ENCODE data around the gene PHKG2. TPM values are rescaled to one million over a fixed set of nuclear protein-coding genes. Genes with fewer than 3 reads are reported as not detected.
A peak's percentile ranks its signal among the peaks of the same experiment; 100 is the strongest.

PHKG2 gene
- polyA plus RNA-seq, 3 donors = 45.4 to 115 (median 54.2) TPM

GRCh38 chr16:30762991-30763725 is 14.9 kb downstream of the PHKG2 start:
- H3K4me3 ChIP-seq (replicated peaks in 1 of 3; ENCODE audit: low read depth in 2 of 3, low read length in 3 of 3) = peak overlapping the region; percentile 73 to 96 (median 94)
- no peaks in the 10 kb centered on the region for H3K27me3 ChIP-seq (ENCODE audit: control insufficient read depth in 2 of 2, insufficient read depth in 2 of 2, low read length in 2 of 2)
- peaks cover 17% of the 10 kb centered on the region for H4K20me1 ChIP-seq (ENCODE audit: insufficient read depth, low read length)
- peak overlapping the region; percentile 56 to 98 for H3K27ac ChIP-seq (ENCODE audit: low read depth in 1 of 2, low read length in 2 of 2)
- peaks cover 52 to 67% of the 10 kb centered on the region in 2 donors for H3K36me3 Mint-ChIP-seq
- H3K36me3 ChIP-seq (replicated peaks in 1 of 2; ENCODE audit: control insufficient read depth in 1 of 2, insufficient read depth in 2 of 2, low read length in 2 of 2) = peaks cover 51 to 54% of the 10 kb centered on the region in 2 donors
- TF ChIP-seq CTCF (IDR thresholded peaks at IDR 0.05) = no peak
- H3K27me3 Mint-ChIP-seq (ENCODE audit: low read depth in 3 of 3) = peaks cover 0 to 6% (median 0%) of the 10 kb centered on the region in 3 donors
- no peak for DNase-seq
- H3K9me3 ChIP-seq (replicated peaks in 1 of 2; ENCODE audit: control insufficient read depth in 1 of 2, insufficient read depth in 1 of 2, low read length in 2 of 2) = no peaks in the 10 kb centered on the region
- peak overlapping the region; percentile 93 for H3K9ac ChIP-seq (ENCODE audit: insufficient read depth, low read length, poor library complexity, severe bottlenecking)
- peaks cover 59% of the 10 kb centered on the region for H3K79me2 ChIP-seq (ENCODE audit: insufficient read depth, low read length)
- H2AFZ ChIP-seq (ENCODE audit: insufficient read depth, low read depth, low read length, poor library complexity, severe bottlenecking) = peak overlapping the region; percentile 90
- H3K27ac Mint-ChIP-seq = peak overlapping the region; percentile 91 to 98 (median 95)
- peaks cover 49% of the 10 kb centered on the region for H3K4me1 Mint-ChIP-seq
- no peaks in the 10 kb centered on the region for H3K9me3 Mint-ChIP-seq
- H3K4me2 ChIP-seq (replicated peaks; ENCODE audit: extremely low read depth, low read length, poor library complexity, severe bottlenecking) = peak overlapping the region; percentile 96
- peaks cover 47 to 54% of the 10 kb centered on the region in 2 donors for H3K4me1 ChIP-seq (ENCODE audit: control insufficient read depth in 1 of 2, insufficient read depth in 2 of 2, low read length in 2 of 2)
- intact Hi-C loops (cut with micrococcal nuclease) = loop anchor here in 1 of 2 donors (2.0 to 10.0 kb wide), 4 partner anchors 14 to 162 kb away; partner anchors contain the start of genes FBRS, FBXL19 and PHKG2
- H3K4me3 Mint-ChIP-seq = peak overlapping the region; percentile 87 to 93
- WGBS (ENCODE audit: insufficient coverage) = 93% methylated on average over 9 of the region's 15 CpGs

GRCh38 chr16:30764086-30764485 is 15.9 kb downstream of the PHKG2 start:
- Mint-ChIP-seq H3K9me3 (no peaks in the 10 kb centered on the region), H3K27me3 (ENCODE audit: low read depth in 3 of 3) (peaks cover 0 to 5% (median 0%) of the 10 kb centered on the region in 3 donors), H3K4me1 (peaks cover 39% of the 10 kb centered on the region), H3K27ac (no peak overlapping the region), H3K36me3 (peaks cover 60 to 76% of the 10 kb centered on the region in 2 donors), H3K4me3 (no peak overlapping the region)
- peaks cover 21% of the 10 kb centered on the region for H4K20me1 ChIP-seq (ENCODE audit: insufficient read depth, low read length)
- no peaks in the 10 kb centered on the region for H3K27me3 ChIP-seq (ENCODE audit: control insufficient read depth in 2 of 2, insufficient read depth in 2 of 2, low read length in 2 of 2)
- H3K4me2 ChIP-seq (replicated peaks; ENCODE audit: extremely low read depth, low read length, poor library complexity, severe bottlenecking) = no peak overlapping the region
- intact Hi-C loops (cut with micrococcal nuclease) = loop anchor here in 1 of 2 donors (5.0 to 10.0 kb wide), 3 partner anchors 43 to 161 kb away; partner anchors contain the start of genes FBRS and FBXL19
- H3K36me3 ChIP-seq (replicated peaks in 1 of 2; ENCODE audit: control insufficient read depth in 1 of 2, insufficient read depth in 2 of 2, low read length in 2 of 2) = peaks cover 60 to 63% of the 10 kb centered on the region in 2 donors
- no peak overlapping the region for H3K4me3 ChIP-seq (replicated peaks in 1 of 3; ENCODE audit: low read depth in 2 of 3, low read length in 3 of 3)
- 99% methylated on average over 9 of the region's 11 CpGs for WGBS (ENCODE audit: insufficient coverage)
- no peaks in the 10 kb centered on the region for H3K9me3 ChIP-seq (replicated peaks in 1 of 2; ENCODE audit: control insufficient read depth in 1 of 2, insufficient read depth in 1 of 2, low read length in 2 of 2)
- DNase-seq = no peak
- H3K79me2 ChIP-seq (ENCODE audit: insufficient read depth, low read length) = peaks cover 59% of the 10 kb centered on the region
- no peak overlapping the region for H3K9ac ChIP-seq (ENCODE audit: insufficient read depth, low read length, poor library complexity, severe bottlenecking)
- no peak overlapping the region for H3K27ac ChIP-seq (ENCODE audit: low read depth in 1 of 2, low read length in 2 of 2)
- peaks cover 37 to 44% of the 10 kb centered on the region in 2 donors for H3K4me1 ChIP-seq (ENCODE audit: control insufficient read depth in 1 of 2, insufficient read depth in 2 of 2, low read length in 2 of 2)
- no peak overlapping the region for H2AFZ ChIP-seq (ENCODE audit: insufficient read depth, low read depth, low read length, poor library complexity, severe bottlenecking)
- TF ChIP-seq CTCF (IDR thresholded peaks at IDR 0.05) = no peak

Measured in CD14-positive monocyte (primary cell).